B cell (primary cell): ENCODE results near the gene MYLK4. TPM values are rescaled to one million over a fixed set of nuclear protein-coding genes. Genes with fewer than 3 reads are reported as not detected.

Source experiments
- ATAC-seq: fragments of 200-7000 bp; cut with Tn5 transposase; one replicate; pipeline ENCODE4 v1.10.0; 2021; ENCODE audit warnings: low read depth, mild to moderate bottlenecking, moderate number of reproducible peaks, moderate library complexity
- CTCF ChIA-PET: fragments of 350-600 bp; sonication (Branson Sonifier 250); formaldehyde crosslinking; loops from one replicate; lab custom pipeline; 2021; ENCODE audit warnings: antibody characterized with exemption, inconsistent platforms; lab: Charles Lee
- POLR2A ChIA-PET: fragments of 350-600 bp; sonication (Branson Sonifier 250); formaldehyde crosslinking; loops from one replicate; lab custom pipeline; 2021; ENCODE audit warnings: antibody characterized with exemption; lab: Charles Lee
- DNase-seq: peaks from one replicate; pipeline ENCODE4 v3.0.0; 2013
- H2AFZ ChIP-seq: 2 replicates; pipeline ENCODE4 v1.6.1; 2012; ENCODE audit warnings: mild to moderate bottlenecking, low read depth, low read length; ENCODE audit not compliant: insufficient read depth, poor library complexity, severe bottlenecking
- H3K27ac ChIP-seq, 2 donors: 1 replicate in 1 of 2; 2 replicates in 1 of 2; pipeline ENCODE4 v1.5.1; 2012 to 2013; ENCODE audit warnings: low read length in 2 of 2, mild to moderate bottlenecking in 2 of 2, moderate library complexity in 1 of 2
- H3K27me3 ChIP-seq, 4 experiments: fragments of 200-600 bp in 1 of 4; sonication (generic) in 1 of 4; replicated peaks in 1 of 4; 1 replicate in 2 of 4; 2 replicates in 2 of 4; pipeline versions ENCODE4 v1.6.1 to v1.7.0; 2013 to 2016; ENCODE audit warnings: low read length in 3 of 4, mild to moderate bottlenecking in 2 of 4, mixed read lengths in 1 of 4, moderate library complexity in 1 of 4; ENCODE audit not compliant: insufficient read depth in 4 of 4, control insufficient read depth in 3 of 4; ENCODE audit errors: control extremely low read depth in 1 of 4
- H3K36me3 ChIP-seq, 2 experiments: replicated peaks in 1 of 2; 1 replicate in 1 of 2; 2 replicates in 1 of 2; pipeline versions ENCODE4 v1.6.1 to v1.7.1; 2013; ENCODE audit warnings: low read length in 1 of 2; ENCODE audit not compliant: insufficient read depth in 2 of 2, control insufficient read depth in 1 of 2; ENCODE audit errors: control extremely low read depth in 1 of 2, extremely low read depth in 1 of 2
- H3K4me1 ChIP-seq, 2 donors: fragments of 200-600 bp in 1 of 2; sonication (generic) in 1 of 2; 1 replicate in 1 of 2; 2 replicates in 1 of 2; pipeline versions ENCODE4 v1.5.1 to v1.6.1; 2013 to 2017; ENCODE audit warnings: low read length in 2 of 2; ENCODE audit not compliant: control insufficient read depth in 2 of 2, insufficient read depth in 2 of 2
- H3K4me2 ChIP-seq: replicated peaks from 2 replicates; pipeline ENCODE3; 2012; ENCODE audit warnings: mild to moderate bottlenecking, low read depth, low read length; ENCODE audit not compliant: poor library complexity, severe bottlenecking
- H3K4me3 ChIP-seq, 5 experiments: fragments of 200-600 bp in 1 of 5; sonication (generic) in 1 of 5; 1 replicate in 3 of 5; 2 replicates in 2 of 5; pipeline versions ENCODE4 v1.5.1 to v1.7.0; 2011 to 2016; ENCODE audit warnings: low read length in 4 of 5, mild to moderate bottlenecking in 4 of 5, low read depth in 2 of 5, control low read depth in 1 of 5, moderate library complexity in 1 of 5; ENCODE audit not compliant: insufficient read depth in 1 of 5; ENCODE audit errors: control extremely low read depth in 1 of 5, extremely low read depth in 1 of 5
- H3K79me2 ChIP-seq: fragments of 200-600 bp; sonication (generic); one replicate; pipeline ENCODE4 v1.6.0; 2016; ENCODE audit warnings: low read length; ENCODE audit not compliant: control insufficient read depth, insufficient read depth
- H3K9ac ChIP-seq: fragments of 200-600 bp; sonication (generic); 2 replicates; pipeline ENCODE4 v1.6.1; 2017; ENCODE audit warnings: mild to moderate bottlenecking, low read length, moderate library complexity
- H3K9me3 ChIP-seq, 3 donors: one replicate each; pipeline versions ENCODE4 v1.6.1 to v1.7.1; 2013; ENCODE audit warnings: low read length in 2 of 3; ENCODE audit not compliant: control insufficient read depth in 2 of 3, insufficient read depth in 1 of 3; ENCODE audit errors: control extremely low read depth in 1 of 3
- H4K20me1 ChIP-seq: 2 replicates; pipeline ENCODE4 v1.6.0; 2012; ENCODE audit warnings: mild to moderate bottlenecking, low read length; ENCODE audit not compliant: insufficient read depth, control insufficient read depth, poor library complexity, severe bottlenecking
- H3K27ac Mint-ChIP-seq: one replicate; pipeline ENCODE4 v1.8.0; 2021; ENCODE audit warnings: mixed read lengths
- H3K27me3 Mint-ChIP-seq: one replicate; pipeline ENCODE4 v1.8.0; 2021; ENCODE audit warnings: mixed read lengths
- H3K4me1 Mint-ChIP-seq: one replicate; pipeline ENCODE4 v1.8.0; 2021; ENCODE audit warnings: mixed read lengths
- H3K4me3 Mint-ChIP-seq: one replicate; pipeline ENCODE4 v1.8.0; 2021; ENCODE audit warnings: mixed read lengths
- H3K9me3 Mint-ChIP-seq: one replicate; pipeline ENCODE4 v1.8.0; 2022; ENCODE audit warnings: mixed read lengths; ENCODE audit not compliant: insufficient read depth
- EZH2 ChIP-seq: IDR thresholded peaks from 2 replicates; pipeline ENCODE4 v1.6.1; 2012; ENCODE audit warnings: borderline replicate concordance, low read depth, mild to moderate bottlenecking, moderate library complexity, low read length; ENCODE audit not compliant: insufficient read depth, poor library complexity, severe bottlenecking
- WGBS: methylation state at CpG from one replicate; pipeline ENCODE4 v1.1.5; 2013; ENCODE audit warnings: missing lambda C conversion rate; ENCODE audit not compliant: insufficient coverage; 5-methylcytosine and 5-hydroxymethylcytosine counted together
- intact Hi-C: fragments of 100-400 bp; cut with micrococcal nuclease; formaldehyde crosslinking; loops from one replicate; pipeline ENCODE4 v1.10.0; 2022
- polyA plus RNA-seq: library from polyadenylated mRNA; depleted of rRNA; stranded (reverse); fragments of >200 nt; gene quantifications from 2 replicates; pipeline ENCODE4 v1.2.3, GENCODE V29; 2012
- total RNA-seq, 2 donors: library from RNA; stranded (reverse); fragments of 120-200 nt in 1 of 2; gene quantifications; 1 replicate in 1 of 2; 2 replicates in 1 of 2; pipeline versions ENCODE4 v1.2.3 to v1.2.4, GENCODE V29; 2013 to 2022
- TF ChIP-seq, protein P1 (sequence below): fragments of 200-600 bp; IDR thresholded peaks from one replicate; pipeline ENCODE4 v1.8.0; 2022; ENCODE audit warnings: antibody characterized with exemption, mild to moderate bottlenecking

MYLK4 gene
- total and polyA plus RNA-seq, 2 donors (not counting 1 experiment from before 2014, with no cell fraction given): 0.51 to 1.2 TPM

- H3K9me3 Mint-ChIP-seq: no peaks in the 10 kb centered on the region
- no peaks in the 10 kb centered on the region for H3K27me3 Mint-ChIP-seq
- Histone ChIP-seq H3K79me2 (peaks cover 43% of the 10 kb centered on the region), H3K4me1 (peaks cover 25 to 33% of the 10 kb centered on the region in 2 donors), H3K27ac (peak within 1 kb of the TSS; percentile 96 to 97), H3K4me3 (peak within 1 kb of the TSS; percentile 66 to 90 (median 77)), H2AFZ (peak within 1 kb of the TSS; percentile 89), H3K9me3 (peaks cover 0 to 12% (median 3%) of the 10 kb centered on the region in 3 donors), H3K27me3 (no peaks in the 10 kb centered on the region), H3K4me2 (peak within 1 kb of the TSS; percentile 96), H4K20me1 (peaks cover 31% of the 10 kb centered on the region), H3K36me3 (peaks cover 0 to 3% of the 10 kb centered on the region in 2 experiments), H3K9ac (peak within 1 kb of the TSS; percentile 88)
- ChIA-PET POLR2A (interaction anchor here (0.6 to 1.6 kb wide), 5 partner anchors 76 to 1209 kb away, joined by 3 to 11 read pairs (median 5); partner anchors contain the start of gene SERPINB1), CTCF (interaction anchor here (0.7 to 4.8 kb wide), 11 partner anchors 15 to 393 kb away, joined by 3 to 24 read pairs (median 4); partner anchors contain the start of gene MYLK4)
- H3K4me3 Mint-ChIP-seq: peak within 1 kb of the TSS; percentile 98
- intact Hi-C loops: loop anchor here (1.0 to 10.0 kb wide), 5 partner anchors 25 to 1369 kb away; partner anchors contain the start of genes BPHL, ECI2 and PSMG4
- TF ChIP-seq, protein P1, sequence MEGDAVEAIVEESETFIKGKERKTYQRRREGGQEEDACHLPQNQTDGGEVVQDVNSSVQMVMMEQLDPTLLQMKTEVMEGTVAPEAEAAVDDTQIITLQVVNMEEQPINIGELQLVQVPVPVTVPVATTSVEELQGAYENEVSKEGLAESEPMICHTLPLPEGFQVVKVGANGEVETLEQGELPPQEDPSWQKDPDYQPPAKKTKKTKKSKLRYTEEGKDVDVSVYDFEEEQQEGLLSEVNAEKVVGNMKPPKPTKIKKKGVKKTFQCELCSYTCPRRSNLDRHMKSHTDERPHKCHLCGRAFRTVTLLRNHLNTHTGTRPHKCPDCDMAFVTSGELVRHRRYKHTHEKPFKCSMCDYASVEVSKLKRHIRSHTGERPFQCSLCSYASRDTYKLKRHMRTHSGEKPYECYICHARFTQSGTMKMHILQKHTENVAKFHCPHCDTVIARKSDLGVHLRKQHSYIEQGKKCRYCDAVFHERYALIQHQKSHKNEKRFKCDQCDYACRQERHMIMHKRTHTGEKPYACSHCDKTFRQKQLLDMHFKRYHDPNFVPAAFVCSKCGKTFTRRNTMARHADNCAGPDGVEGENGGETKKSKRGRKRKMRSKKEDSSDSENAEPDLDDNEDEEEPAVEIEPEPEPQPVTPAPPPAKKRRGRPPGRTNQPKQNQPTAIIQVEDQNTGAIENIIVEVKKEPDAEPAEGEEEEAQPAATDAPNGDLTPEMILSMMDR: peak; percentile 60
- TF ChIP-seq EZH2: no peak
- WGBS: under 1% methylated on average over 101 of the region's 104 CpGs
- peak within 1 kb of the TSS; percentile 100 for H3K27ac Mint-ChIP-seq
- H3K4me1 Mint-ChIP-seq: peaks cover 43% of the 10 kb centered on the region
- ATAC-seq (peak; percentile 87), DNase-seq (peak; percentile 98)
Measured at GRCh38 chr6:2765166-2765895, 14.6 kb upstream of the MYLK4 start, which contains the start of gene WRNIP1. Gene WRNIP1 (plus strand): TSS chr6:2765393. CDS start chr6:2765623, 230 bp downstream.
